ENCODE measurements around the gene GNG2. TPM values are rescaled to one million over a fixed set of nuclear protein-coding genes. Genes with fewer than 3 reads are reported as not detected.

The GNG2 gene
- total and polyA plus RNA-seq, 10 donors, result 23.6 to 180 (median 99.1) TPM

- Histone ChIP-seq H3K27ac (no peak overlapping the region), H3K9me3 (no peaks in the 10 kb centered on the region), H3K36me3 (peaks cover 5 to 99% (median 67%) of the 10 kb centered on the region in 6 donors), H3K27me3 (replicated peaks in 1 of 7) (no peaks in the 10 kb centered on the region), H3K4me3 (no peak overlapping the region), H3K4me1 (peaks cover 0 to 19% (median 4%) of the 10 kb centered on the region in 6 donors)
- WGBS, 5 donors, result 71 to 91% (median 85%) methylated on average over 3 of the region's 3 CpGs
- intact Hi-C loops (cut with DNase I; ENCODE audit: low total_unique reads), result loop anchor here (10.0 kb wide), 1 partner anchor 125 kb away; no protein-coding TSS in a partner anchor
- DNase-seq, result no peak
- TF ChIP-seq POLR2A (IDR thresholded peaks at IDR 0.05) (no peak), POLR2AphosphoS5 (IDR thresholded peaks at IDR 0.05) (no peak), CTCF (IDR thresholded peaks at IDR 0.05 in 8 of 11, conservative IDR thresholded peaks at IDR 0.05 in 3 of 11) (no peak)
Observed at GRCh38 chr14:52000019-52000582, 139.7 kb downstream of the GNG2 start.

- no peak overlapping the region for H3K27ac ChIP-seq
- intact Hi-C loops (cut with DNase I; ENCODE audit: low total_unique reads), result loop anchor here (10.0 kb wide), 1 partner anchor 124 kb away; no protein-coding TSS in a partner anchor
- no peak for DNase-seq
Observed at GRCh38 chr14:52000696-52001095, 140.3 kb downstream of the GNG2 start.

GRCh38 chr14:52002542-52002941 lies 142.1 kb downstream of the GNG2 start:
- Histone ChIP-seq H3K27me3 (replicated peaks in 1 of 7) (no peaks in the 10 kb centered on the region), H3K36me3 (peaks cover 9 to 100% (median 85%) of the 10 kb centered on the region in 6 donors), H3K27ac (no peak overlapping the region), H3K4me1 (no peaks in the 10 kb centered on the region), H3K4me3 (no peak overlapping the region), H3K9me3 (no peaks in the 10 kb centered on the region)
- intact Hi-C loops (cut with DNase I; ENCODE audit: low total_unique reads), result loop anchor here (10.0 kb wide), 1 partner anchor 122 kb away; no protein-coding TSS in a partner anchor
- no peak for TF ChIP-seq POLR2AphosphoS5 (IDR thresholded peaks at IDR 0.05)
- TF ChIP-seq POLR2A (IDR thresholded peaks at IDR 0.05), result no peak
- TF ChIP-seq CTCF (IDR thresholded peaks at IDR 0.05 in 8 of 11, conservative IDR thresholded peaks at IDR 0.05 in 3 of 11), result no peak
- WGBS, 5 donors, result 88 to 96% (median 93%) methylated on average over 4 of the region's 4 CpGs
- DNase-seq, result no peak

More at GRCh38 chr14:52000696-52001095, 140.3 kb downstream of the GNG2 start:
- Histone ChIP-seq H3K4me1 (peaks cover 0 to 16% (median 4%) of the 10 kb centered on the region in 6 donors), H3K36me3 (peaks cover 5 to 99% (median 70%) of the 10 kb centered on the region in 6 donors), H3K4me3 (no peak overlapping the region), H3K9me3 (no peaks in the 10 kb centered on the region), H3K27me3 (replicated peaks in 1 of 7) (no peaks in the 10 kb centered on the region)
- WGBS, 5 donors, result 82 to 95% (median 91%) methylated on average over 3 of the region's 3 CpGs
- no peak for TF ChIP-seq POLR2AphosphoS5 (IDR thresholded peaks at IDR 0.05)
- TF ChIP-seq POLR2A (IDR thresholded peaks at IDR 0.05), result no peak
- TF ChIP-seq CTCF (IDR thresholded peaks at IDR 0.05 in 8 of 11, conservative IDR thresholded peaks at IDR 0.05 in 3 of 11), result no peak

- peaks cover 15 to 100% (median 88%) of the 10 kb centered on the region in 6 donors for H3K36me3 ChIP-seq
- H3K27ac ChIP-seq, result no peak overlapping the region
- no peak for DNase-seq
- no peaks in the 10 kb centered on the region for H3K4me1 ChIP-seq
- H3K27me3 ChIP-seq (replicated peaks in 1 of 7), result no peaks in the 10 kb centered on the region
- no peaks in the 10 kb centered on the region for H3K9me3 ChIP-seq
- intact Hi-C loops (cut with DNase I; ENCODE audit: low total_unique reads), result loop anchor here (10.0 kb wide), 1 partner anchor 121 kb away; no protein-coding TSS in a partner anchor
- no peak for TF ChIP-seq CTCF (IDR thresholded peaks at IDR 0.05 in 8 of 11, conservative IDR thresholded peaks at IDR 0.05 in 3 of 11)
- no peak for TF ChIP-seq POLR2A (IDR thresholded peaks at IDR 0.05)
- TF ChIP-seq POLR2AphosphoS5 (IDR thresholded peaks at IDR 0.05), result no peak
- no peak overlapping the region for H3K4me3 ChIP-seq
- 84 to 91% (median 89%) methylated on average over 3 of the region's 3 CpGs for WGBS, 5 donors
Observed at GRCh38 chr14:52003324-52003723, 142.9 kb downstream of the GNG2 start.
